CD14-positive monocyte (primary cell): ENCODE data around the gene IL4R. TPM values are rescaled to one million over a fixed set of nuclear protein-coding genes. Genes with fewer than 3 reads are reported as not detected.
A peak's percentile ranks its signal among the peaks of the same experiment; 100 is the strongest.

ENCODE experiments used
- DNase-seq, 3 donors: peaks; one replicate each; pipeline ENCODE4 v3.0.0-alpha.2; 2011 to 2022
- H2AFZ ChIP-seq: 2 replicates; pipeline ENCODE4 v1.6.0; 2012; ENCODE audit warnings: mild to moderate bottlenecking, low read depth, low read length, inconsistent platforms; ENCODE audit not compliant: insufficient read depth, poor library complexity, severe bottlenecking
- H3K27ac ChIP-seq, 2 donors: 1 replicate in 1 of 2; 2 replicates in 1 of 2; pipeline ENCODE4 v1.5.1; 2012 to 2013; ENCODE audit warnings: low read length in 2 of 2, control low read depth in 1 of 2, inconsistent platforms in 1 of 2, low read depth in 1 of 2, mild to moderate bottlenecking in 1 of 2
- H3K27me3 ChIP-seq, 2 donors: one replicate each; pipeline versions ENCODE4 v1.6.0 to v1.6.1; 2011 to 2013; ENCODE audit warnings: low read length in 2 of 2; ENCODE audit not compliant: control insufficient read depth in 2 of 2, insufficient read depth in 2 of 2
- H3K36me3 ChIP-seq, 2 donors: replicated peaks in 1 of 2; 1 replicate in 1 of 2; 2 replicates in 1 of 2; pipeline versions ENCODE4 v1.5.1 to v1.6.1; 2012 to 2013; ENCODE audit warnings: low read length in 2 of 2, control low read depth in 1 of 2, inconsistent platforms in 1 of 2, mild to moderate bottlenecking in 1 of 2; ENCODE audit not compliant: insufficient read depth in 2 of 2, control insufficient read depth in 1 of 2
- H3K4me1 ChIP-seq, 2 donors: 1 replicate in 1 of 2; 2 replicates in 1 of 2; pipeline versions ENCODE4 v1.5.1 to v1.6.1; 2012 to 2013; ENCODE audit warnings: low read length in 2 of 2, control low read depth in 1 of 2, inconsistent platforms in 1 of 2, mild to moderate bottlenecking in 1 of 2, moderate library complexity in 1 of 2; ENCODE audit not compliant: insufficient read depth in 2 of 2, control insufficient read depth in 1 of 2
- H3K4me2 ChIP-seq: replicated peaks from 2 replicates; pipeline ENCODE3; 2012; ENCODE audit warnings: low read length, moderate library complexity, mild to moderate bottlenecking; ENCODE audit not compliant: poor library complexity, severe bottlenecking; ENCODE audit errors: extremely low read depth
- H3K4me3 ChIP-seq, 3 experiments: fragments of 200-600 bp in 1 of 3; sonication (generic) in 1 of 3; replicated peaks in 1 of 3; 1 replicate in 2 of 3; 2 replicates in 1 of 3; pipeline ENCODE4 v1.5.1; 2011 to 2013; ENCODE audit warnings: low read length in 3 of 3, mild to moderate bottlenecking in 3 of 3, control low read depth in 2 of 3, low read depth in 2 of 3, inconsistent platforms in 1 of 3, moderate library complexity in 1 of 3
- H3K79me2 ChIP-seq: 2 replicates; pipeline ENCODE4 v1.6.0; 2012; ENCODE audit warnings: mild to moderate bottlenecking, control low read depth, inconsistent platforms, low read length, moderate library complexity; ENCODE audit not compliant: insufficient read depth
- H3K9ac ChIP-seq: 2 replicates; pipeline ENCODE4 v1.6.0; 2017; ENCODE audit warnings: low read length, mild to moderate bottlenecking; ENCODE audit not compliant: insufficient read depth, poor library complexity, severe bottlenecking
- H3K9me3 ChIP-seq, 2 donors: replicated peaks in 1 of 2; 1 replicate in 1 of 2; 2 replicates in 1 of 2; pipeline versions ENCODE4 v1.5.1 to v1.6.1; 2012 to 2013; ENCODE audit warnings: low read length in 2 of 2, control low read depth in 1 of 2; ENCODE audit not compliant: control insufficient read depth in 1 of 2, insufficient read depth in 1 of 2
- H4K20me1 ChIP-seq: 2 replicates; pipeline ENCODE4 v1.6.0; 2012; ENCODE audit warnings: mild to moderate bottlenecking, low read length, control low read depth, moderate library complexity; ENCODE audit not compliant: insufficient read depth
- H3K27ac Mint-ChIP-seq, 7 donors: one replicate each; pipeline ENCODE4 v1.8.0; 2020; ENCODE audit warnings: mild to moderate bottlenecking in 7 of 7, mixed read lengths in 7 of 7, moderate library complexity in 6 of 7, inconsistent platforms in 2 of 7
- H3K27me3 Mint-ChIP-seq, 3 donors: one replicate each; pipeline ENCODE4 v1.8.0; 2021 to 2022; ENCODE audit warnings: low read depth in 3 of 3, mild to moderate bottlenecking in 3 of 3, mixed read lengths in 3 of 3, moderate library complexity in 3 of 3, inconsistent platforms in 1 of 3
- H3K36me3 Mint-ChIP-seq, 2 donors: one replicate each; pipeline ENCODE4 v1.8.0; 2020; ENCODE audit warnings: mixed read lengths in 2 of 2, inconsistent platforms in 1 of 2, mild to moderate bottlenecking in 1 of 2
- H3K4me1 Mint-ChIP-seq: one replicate; pipeline ENCODE4 v1.8.0; 2020; ENCODE audit warnings: mild to moderate bottlenecking, mixed read lengths
- H3K4me3 Mint-ChIP-seq, 2 donors: one replicate each; pipeline ENCODE4 v1.8.0; 2020; ENCODE audit warnings: mild to moderate bottlenecking in 2 of 2, mixed read lengths in 2 of 2, moderate library complexity in 1 of 2
- H3K9me3 Mint-ChIP-seq, 7 donors: one replicate each; pipeline ENCODE4 v1.8.0; 2020 to 2022; ENCODE audit warnings: mixed read lengths in 7 of 7, mild to moderate bottlenecking in 6 of 7, moderate library complexity in 6 of 7, inconsistent platforms in 2 of 7
- CTCF ChIP-seq: fragments of 200-600 bp; IDR thresholded peaks from one replicate; pipeline ENCODE4 v1.8.0; 2022; ENCODE audit warnings: antibody characterized with exemption, mild to moderate bottlenecking
- WGBS: methylation state at CpG from one replicate; pipeline ENCODE4 v1.1.5; 2013; ENCODE audit warnings: missing lambda C conversion rate; ENCODE audit not compliant: insufficient coverage; 5-methylcytosine and 5-hydroxymethylcytosine counted together
- intact Hi-C, 2 donors: fragments of 100-400 bp; cut with micrococcal nuclease; formaldehyde crosslinking; loops; one replicate each; pipeline versions ENCODE4 v1.15.0 to v1.15.1; 2023
- polyA plus RNA-seq, 3 donors: library from polyadenylated mRNA; depleted of rRNA in 1 of 3; unstranded in 2 of 3; stranded (reverse) in 1 of 3; fragments of 300-500 nt in 2 of 3; fragments of >200 nt in 1 of 3; fragmentation: Illumina TruSeq in 2 of 3; gene quantifications; 1 replicate in 2 of 3; 2 replicates in 1 of 3; pipeline ENCODE4 v1.2.3, GENCODE V29; 2012 to 2021

IL4R gene
- polyA plus RNA-seq, 3 donors = 25.1 to 80.4 (median 35.6) TPM

GRCh38 chr16:27379919-27380318 is 66.1 kb downstream of the IL4R start:
- Mint-ChIP-seq H3K27me3 (peaks cover 0 to 7% (median 7%) of the 10 kb centered on the region in 3 donors), H3K4me1 (peaks cover 57% of the 10 kb centered on the region), H3K4me3 (no peak overlapping the region), H3K36me3 (peaks cover 0 to 2% of the 10 kb centered on the region in 2 donors), H3K9me3 (peaks cover 3 to 12% (median 7%) of the 10 kb centered on the region in 7 donors), H3K27ac (no peak overlapping the region)
- Histone ChIP-seq H3K36me3 (no peaks in the 10 kb centered on the region), H3K4me3 (no peak overlapping the region), H3K27me3 (no peaks in the 10 kb centered on the region), H3K27ac (no peak overlapping the region), H2AFZ (no peak overlapping the region), H3K79me2 (no peaks in the 10 kb centered on the region), H3K9me3 (no peaks in the 10 kb centered on the region), H3K4me1 (peaks cover 58 to 62% of the 10 kb centered on the region in 2 donors), H3K9ac (no peak overlapping the region), H3K4me2 (no peak overlapping the region), H4K20me1 (no peaks in the 10 kb centered on the region)
- TF ChIP-seq CTCF = no peak
- no peak for DNase-seq
- WGBS = 96% methylated on average over 7 of the region's 9 CpGs
- intact Hi-C loops = no loop called here

- Histone ChIP-seq H3K9me3 (no peaks in the 10 kb centered on the region), H3K4me3 (no peak overlapping the region), H2AFZ (no peak overlapping the region), H3K27ac (no peak overlapping the region), H3K27me3 (no peaks in the 10 kb centered on the region), H3K4me1 (peaks cover 48 to 55% of the 10 kb centered on the region in 2 donors), H3K79me2 (no peaks in the 10 kb centered on the region), H3K9ac (no peak overlapping the region), H3K36me3 (no peaks in the 10 kb centered on the region), H3K4me2 (no peak overlapping the region), H4K20me1 (no peaks in the 10 kb centered on the region)
- Mint-ChIP-seq H3K4me3 (no peak overlapping the region), H3K9me3 (peaks cover 3 to 12% (median 7%) of the 10 kb centered on the region in 7 donors), H3K27ac (peak overlapping the region in 1 of 7 donors; percentile 31), H3K27me3 (peaks cover 0 to 7% (median 7%) of the 10 kb centered on the region in 3 donors), H3K4me1 (peaks cover 56% of the 10 kb centered on the region), H3K36me3 (peaks cover 0 to 2% of the 10 kb centered on the region in 2 donors)
- DNase-seq = no peak
- intact Hi-C loops = no loop called here
- no peak for TF ChIP-seq CTCF
Observed at GRCh38 chr16:27381236-27381635, 67.5 kb downstream of the IL4R start.
